ENCODE results near the gene SHROOM3. TPM values are rescaled to one million over a fixed set of nuclear protein-coding genes. Genes with fewer than 3 reads are reported as not detected.

The SHROOM3 gene
- total and polyA plus RNA-seq, 2 of the 13 experiments (the other 11 are each of a cell fraction or from before 2014, with no cell fraction given) = 0.01 TPM; not detected in 1

DNA sequence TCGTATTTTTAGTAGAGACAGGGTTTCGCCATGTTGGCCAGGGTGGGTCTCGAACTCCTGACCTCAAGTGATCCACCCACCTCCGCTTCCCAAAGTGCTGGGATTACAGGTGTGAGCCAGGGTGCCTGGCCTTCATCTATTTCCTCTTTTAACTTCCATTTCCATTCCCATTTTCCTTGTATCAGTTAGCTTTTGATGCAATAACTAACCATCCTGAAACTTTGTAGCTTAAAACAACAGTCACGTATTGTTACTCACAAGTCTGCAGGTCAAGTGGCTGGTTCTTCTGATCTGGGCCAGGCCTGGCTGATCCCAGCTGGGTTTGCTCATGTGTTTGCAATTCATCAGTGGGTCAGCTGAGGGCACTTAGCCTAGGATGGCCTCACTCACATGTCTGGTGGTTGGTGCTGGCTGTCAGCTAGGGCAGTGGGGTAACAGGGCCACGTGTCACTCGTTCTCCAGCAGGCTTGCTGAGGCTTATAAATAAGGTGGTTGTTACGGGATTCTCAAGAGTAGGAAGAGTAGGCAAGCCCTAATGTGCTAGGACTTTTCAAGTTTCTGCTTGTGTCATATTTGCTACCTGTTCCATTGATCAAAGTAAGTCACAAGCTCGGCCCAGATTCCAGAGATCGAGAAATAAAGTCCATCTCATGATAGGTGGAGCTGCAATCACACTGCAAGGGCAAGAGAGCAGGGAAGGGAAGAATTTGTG lies 374.7 kb downstream of the SHROOM3 start (continued):
- TF ChIP-seq, protein P1, sequence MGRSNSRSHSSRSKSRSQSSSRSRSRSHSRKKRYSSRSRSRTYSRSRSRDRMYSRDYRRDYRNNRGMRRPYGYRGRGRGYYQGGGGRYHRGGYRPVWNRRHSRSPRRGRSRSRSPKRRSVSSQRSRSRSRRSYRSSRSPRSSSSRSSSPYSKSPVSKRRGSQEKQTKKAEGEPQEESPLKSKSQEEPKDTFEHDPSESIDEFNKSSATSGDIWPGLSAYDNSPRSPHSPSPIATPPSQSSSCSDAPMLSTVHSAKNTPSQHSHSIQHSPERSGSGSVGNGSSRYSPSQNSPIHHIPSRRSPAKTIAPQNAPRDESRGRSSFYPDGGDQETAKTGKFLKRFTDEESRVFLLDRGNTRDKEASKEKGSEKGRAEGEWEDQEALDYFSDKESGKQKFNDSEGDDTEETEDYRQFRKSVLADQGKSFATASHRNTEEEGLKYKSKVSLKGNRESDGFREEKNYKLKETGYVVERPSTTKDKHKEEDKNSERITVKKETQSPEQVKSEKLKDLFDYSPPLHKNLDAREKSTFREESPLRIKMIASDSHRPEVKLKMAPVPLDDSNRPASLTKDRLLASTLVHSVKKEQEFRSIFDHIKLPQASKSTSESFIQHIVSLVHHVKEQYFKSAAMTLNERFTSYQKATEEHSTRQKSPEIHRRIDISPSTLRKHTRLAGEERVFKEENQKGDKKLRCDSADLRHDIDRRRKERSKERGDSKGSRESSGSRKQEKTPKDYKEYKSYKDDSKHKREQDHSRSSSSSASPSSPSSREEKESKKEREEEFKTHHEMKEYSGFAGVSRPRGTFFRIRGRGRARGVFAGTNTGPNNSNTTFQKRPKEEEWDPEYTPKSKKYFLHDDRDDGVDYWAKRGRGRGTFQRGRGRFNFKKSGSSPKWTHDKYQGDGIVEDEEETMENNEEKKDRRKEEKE (IDR thresholded peaks at IDR 0.05) = no peak
- no peak for TF ChIP-seq MLLT10 (CRISPR knock-in tag; IDR thresholded peaks at IDR 0.05)
- TF ChIP-seq TBP (CRISPR knock-in tag; IDR thresholded peaks at IDR 0.05) = no peak
- TF ChIP-seq CENPT (CRISPR knock-in tag; IDR thresholded peaks at IDR 0.05; ENCODE audit: low read depth) = no peak
- no peak for TF ChIP-seq NFKBIZ (CRISPR knock-in tag; IDR thresholded peaks at IDR 0.05)
- peak; percentile 44; the same call in 1 of the 2 replicates for TF ChIP-seq FOSL2 (CRISPR knock-in tag; IDR thresholded peaks at IDR 0.05)
- TF ChIP-seq ZNF563 (CRISPR knock-in tag; IDR thresholded peaks at IDR 0.05) = no peak
- TF ChIP-seq SP1 (IDR thresholded peaks at IDR 0.05) = no peak
- no peak for TF ChIP-seq SP1 (CRISPR knock-in tag; IDR thresholded peaks at IDR 0.05)
- no peak for TF ChIP-seq NFRKB (IDR thresholded peaks at IDR 0.05)
- TF ChIP-seq, protein P2, sequence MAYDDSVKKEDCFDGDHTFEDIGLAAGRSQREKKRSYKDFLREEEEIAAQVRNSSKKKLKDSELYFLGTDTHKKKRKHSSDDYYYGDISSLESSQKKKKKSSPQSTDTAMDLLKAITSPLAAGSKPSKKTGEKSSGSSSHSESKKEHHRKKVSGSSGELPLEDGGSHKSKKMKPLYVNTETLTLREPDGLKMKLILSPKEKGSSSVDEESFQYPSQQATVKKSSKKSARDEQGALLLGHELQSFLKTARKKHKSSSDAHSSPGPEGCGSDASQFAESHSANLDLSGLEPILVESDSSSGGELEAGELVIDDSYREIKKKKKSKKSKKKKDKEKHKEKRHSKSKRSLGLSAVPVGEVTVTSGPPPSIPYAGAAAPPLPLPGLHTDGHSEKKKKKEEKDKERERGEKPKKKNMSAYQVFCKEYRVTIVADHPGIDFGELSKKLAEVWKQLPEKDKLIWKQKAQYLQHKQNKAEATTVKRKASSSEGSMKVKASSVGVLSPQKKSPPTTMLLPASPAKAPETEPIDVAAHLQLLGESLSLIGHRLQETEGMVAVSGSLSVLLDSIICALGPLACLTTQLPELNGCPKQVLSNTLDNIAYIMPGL (CRISPR knock-in tag; IDR thresholded peaks at IDR 0.05; ENCODE audit: borderline replicate concordance in 1 of 2, low read depth in 1 of 2) = no peak
- TF ChIP-seq LCORL (IDR thresholded peaks at IDR 0.05) = no peak
- TF ChIP-seq LCORL (CRISPR knock-in tag; IDR thresholded peaks at IDR 0.05) = no peak
- TF ChIP-seq, protein P3, sequence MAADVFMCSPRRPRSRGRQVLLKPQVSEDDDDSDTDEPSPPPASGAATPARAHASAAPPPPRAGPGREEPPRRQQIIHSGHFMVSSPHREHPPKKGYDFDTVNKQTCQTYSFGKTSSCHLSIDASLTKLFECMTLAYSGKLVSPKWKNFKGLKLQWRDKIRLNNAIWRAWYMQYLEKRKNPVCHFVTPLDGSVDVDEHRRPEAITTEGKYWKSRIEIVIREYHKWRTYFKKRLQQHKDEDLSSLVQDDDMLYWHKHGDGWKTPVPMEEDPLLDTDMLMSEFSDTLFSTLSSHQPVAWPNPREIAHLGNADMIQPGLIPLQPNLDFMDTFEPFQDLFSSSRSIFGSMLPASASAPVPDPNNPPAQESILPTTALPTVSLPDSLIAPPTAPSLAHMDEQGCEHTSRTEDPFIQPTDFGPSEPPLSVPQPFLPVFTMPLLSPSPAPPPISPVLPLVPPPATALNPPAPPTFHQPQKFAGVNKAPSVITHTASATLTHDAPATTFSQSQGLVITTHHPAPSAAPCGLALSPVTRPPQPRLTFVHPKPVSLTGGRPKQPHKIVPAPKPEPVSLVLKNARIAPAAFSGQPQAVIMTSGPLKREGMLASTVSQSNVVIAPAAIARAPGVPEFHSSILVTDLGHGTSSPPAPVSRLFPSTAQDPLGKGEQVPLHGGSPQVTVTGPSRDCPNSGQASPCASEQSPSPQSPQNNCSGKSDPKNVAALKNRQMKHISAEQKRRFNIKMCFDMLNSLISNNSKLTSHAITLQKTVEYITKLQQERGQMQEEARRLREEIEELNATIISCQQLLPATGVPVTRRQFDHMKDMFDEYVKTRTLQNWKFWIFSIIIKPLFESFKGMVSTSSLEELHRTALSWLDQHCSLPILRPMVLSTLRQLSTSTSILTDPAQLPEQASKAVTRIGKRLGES (CRISPR knock-in tag; IDR thresholded peaks at IDR 0.05; ENCODE audit: borderline replicate concordance) = no peak
- TF ChIP-seq, protein P4, sequence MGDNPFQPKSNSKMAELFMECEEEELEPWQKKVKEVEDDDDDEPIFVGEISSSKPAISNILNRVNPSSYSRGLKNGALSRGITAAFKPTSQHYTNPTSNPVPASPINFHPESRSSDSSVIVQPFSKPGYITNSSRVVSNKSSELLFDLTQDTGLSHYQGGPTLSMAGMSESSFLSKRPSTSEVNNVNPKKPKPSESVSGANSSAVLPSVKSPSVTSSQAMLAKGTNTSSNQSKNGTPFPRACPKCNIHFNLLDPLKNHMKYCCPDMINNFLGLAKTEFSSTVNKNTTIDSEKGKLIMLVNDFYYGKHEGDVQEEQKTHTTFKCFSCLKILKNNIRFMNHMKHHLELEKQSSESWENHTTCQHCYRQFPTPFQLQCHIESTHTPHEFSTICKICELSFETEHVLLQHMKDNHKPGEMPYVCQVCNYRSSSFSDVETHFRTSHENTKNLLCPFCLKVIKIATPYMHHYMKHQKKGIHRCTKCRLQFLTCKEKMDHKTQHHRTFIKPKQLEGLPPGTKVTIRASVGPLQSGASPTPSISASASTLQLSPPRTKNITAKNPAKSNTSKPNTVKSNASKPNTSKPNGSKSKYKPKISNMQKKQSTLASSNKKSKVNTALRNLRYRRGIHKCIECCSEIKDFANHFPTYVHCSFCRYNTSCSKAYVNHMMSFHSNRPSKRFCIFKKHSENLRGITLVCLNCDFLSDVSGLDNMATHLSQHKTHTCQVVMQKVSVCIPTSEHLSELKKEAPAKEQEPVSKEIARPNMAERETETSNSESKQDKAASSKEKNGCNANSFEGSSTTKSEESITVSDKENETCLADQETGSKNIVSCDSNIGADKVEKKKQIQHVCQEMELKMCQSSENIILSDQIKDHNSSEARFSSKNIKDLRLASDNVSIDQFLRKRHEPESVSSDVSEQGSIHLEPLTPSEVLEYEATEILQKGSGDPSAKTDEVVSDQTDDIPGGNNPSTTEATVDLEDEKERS (CRISPR knock-in tag; IDR thresholded peaks at IDR 0.05) = no peak
- no peak for TF ChIP-seq KDM3A (CRISPR knock-in tag; IDR thresholded peaks at IDR 0.05; ENCODE audit: low read depth)
- TF ChIP-seq ZNF207 (IDR thresholded peaks at IDR 0.05; ENCODE audit: borderline replicate concordance) = no peak
- TF ChIP-seq RELA (CRISPR knock-in tag; IDR thresholded peaks at IDR 0.05) = no peak
- TF ChIP-seq IKZF1 (IDR thresholded peaks at IDR 0.05) = no peak
- TF ChIP-seq CAMTA2 (CRISPR knock-in tag; IDR thresholded peaks at IDR 0.05; ENCODE audit: borderline replicate concordance) = no peak
- TF ChIP-seq SMYD3 (CRISPR knock-in tag; IDR thresholded peaks at IDR 0.05) = no peak
- TF ChIP-seq ZNF510 (CRISPR knock-in tag; IDR thresholded peaks at IDR 0.05; ENCODE audit: low read depth) = no peak

Data from HepG2 (cell line).